WERI-Rb-1 (cell line): ENCODE data around the gene GNAZ.

Source experiments
- DNase-seq: peaks from one replicate; pipeline ENCODE4 v3.0.0-alpha.2; 2020
- H3K27ac ChIP-seq: fragments of 250-450 bp; sonication (Bioruptor Pico); 2 replicates; pipeline ENCODE4 v1.5.1; 2020; ENCODE audit warnings: mild to moderate bottlenecking, moderate library complexity
- H3K27me3 ChIP-seq: fragments of 250-450 bp; sonication (Bioruptor Pico); 2 replicates; pipeline ENCODE4 v1.5.1; 2021; ENCODE audit warnings: mild to moderate bottlenecking, low read depth, moderate library complexity; ENCODE audit not compliant: insufficient read depth, severe bottlenecking
- H3K36me3 ChIP-seq: fragments of 250-450 bp; sonication (Bioruptor Pico); 2 replicates; pipeline ENCODE4 v1.5.1; 2020; ENCODE audit warnings: mild to moderate bottlenecking, moderate library complexity
- H3K4me3 ChIP-seq: 2 replicates; pipeline ENCODE4 v1.5.1; 2011; ENCODE audit warnings: low read depth, mild to moderate bottlenecking, control low read depth, low read length
- H3K9me3 ChIP-seq: fragments of 250-450 bp; sonication (Bioruptor Pico); 2 replicates; pipeline ENCODE4 v1.5.1; 2021; ENCODE audit warnings: mild to moderate bottlenecking, moderate library complexity; ENCODE audit not compliant: severe bottlenecking
- TF ChIP-seq, protein P1 (sequence below): IDR thresholded peaks from 2 replicates; pipeline ENCODE4 v1.5.1; 2011; ENCODE audit warnings: low read depth, mild to moderate bottlenecking, control low read depth, inconsistent platforms, low read length

The GNAZ gene

DNA sequence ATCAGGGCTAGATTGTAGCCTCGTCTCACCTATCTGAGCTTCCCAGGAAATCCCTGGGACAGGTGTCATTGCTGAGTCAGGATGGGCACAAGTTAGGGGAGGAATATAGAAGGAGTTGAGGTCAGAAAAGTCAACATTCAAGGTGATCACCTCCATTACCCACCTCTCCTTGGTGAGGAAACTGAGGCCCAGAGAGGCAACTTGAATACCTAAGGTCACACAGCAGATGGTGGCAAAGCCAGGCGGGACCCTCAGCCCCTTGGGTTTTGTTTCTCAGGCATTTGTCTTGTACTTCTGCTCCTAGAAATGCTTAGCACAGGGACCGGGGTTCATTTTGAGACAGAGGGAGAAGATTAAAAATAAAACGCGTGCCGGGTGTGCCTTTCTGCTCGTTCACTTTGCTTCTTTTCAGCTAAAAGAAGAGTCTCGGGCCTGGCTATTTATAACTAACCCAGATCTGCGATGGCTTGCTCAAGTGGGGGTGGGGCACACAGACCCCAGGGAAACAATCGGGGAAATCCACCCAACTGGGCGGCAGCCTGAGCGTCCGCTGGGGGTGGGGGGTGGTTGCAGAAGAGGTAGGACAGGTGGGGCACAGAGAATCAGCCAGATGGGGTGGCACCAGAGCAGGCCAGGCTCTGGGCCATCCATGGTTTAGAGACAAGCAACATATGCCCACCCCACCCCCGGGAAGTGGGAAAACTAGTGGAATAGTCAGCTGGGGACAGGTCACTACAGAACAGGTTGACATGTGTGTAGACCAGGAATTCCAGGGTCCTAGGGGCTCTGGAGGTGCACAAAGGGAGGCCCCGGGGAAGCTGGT is 3.9 kb upstream of the GNAZ start:
- peak; percentile 5 for DNase-seq
- Histone ChIP-seq H3K27ac (no peak overlapping the region), H3K36me3 (no peaks in the 10 kb centered on the region), H3K9me3 (no peaks in the 10 kb centered on the region), H3K4me3 (no peak overlapping the region), H3K27me3 (no peaks in the 10 kb centered on the region)
- TF ChIP-seq, protein P1, sequence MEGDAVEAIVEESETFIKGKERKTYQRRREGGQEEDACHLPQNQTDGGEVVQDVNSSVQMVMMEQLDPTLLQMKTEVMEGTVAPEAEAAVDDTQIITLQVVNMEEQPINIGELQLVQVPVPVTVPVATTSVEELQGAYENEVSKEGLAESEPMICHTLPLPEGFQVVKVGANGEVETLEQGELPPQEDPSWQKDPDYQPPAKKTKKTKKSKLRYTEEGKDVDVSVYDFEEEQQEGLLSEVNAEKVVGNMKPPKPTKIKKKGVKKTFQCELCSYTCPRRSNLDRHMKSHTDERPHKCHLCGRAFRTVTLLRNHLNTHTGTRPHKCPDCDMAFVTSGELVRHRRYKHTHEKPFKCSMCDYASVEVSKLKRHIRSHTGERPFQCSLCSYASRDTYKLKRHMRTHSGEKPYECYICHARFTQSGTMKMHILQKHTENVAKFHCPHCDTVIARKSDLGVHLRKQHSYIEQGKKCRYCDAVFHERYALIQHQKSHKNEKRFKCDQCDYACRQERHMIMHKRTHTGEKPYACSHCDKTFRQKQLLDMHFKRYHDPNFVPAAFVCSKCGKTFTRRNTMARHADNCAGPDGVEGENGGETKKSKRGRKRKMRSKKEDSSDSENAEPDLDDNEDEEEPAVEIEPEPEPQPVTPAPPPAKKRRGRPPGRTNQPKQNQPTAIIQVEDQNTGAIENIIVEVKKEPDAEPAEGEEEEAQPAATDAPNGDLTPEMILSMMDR: no peak

DNA sequence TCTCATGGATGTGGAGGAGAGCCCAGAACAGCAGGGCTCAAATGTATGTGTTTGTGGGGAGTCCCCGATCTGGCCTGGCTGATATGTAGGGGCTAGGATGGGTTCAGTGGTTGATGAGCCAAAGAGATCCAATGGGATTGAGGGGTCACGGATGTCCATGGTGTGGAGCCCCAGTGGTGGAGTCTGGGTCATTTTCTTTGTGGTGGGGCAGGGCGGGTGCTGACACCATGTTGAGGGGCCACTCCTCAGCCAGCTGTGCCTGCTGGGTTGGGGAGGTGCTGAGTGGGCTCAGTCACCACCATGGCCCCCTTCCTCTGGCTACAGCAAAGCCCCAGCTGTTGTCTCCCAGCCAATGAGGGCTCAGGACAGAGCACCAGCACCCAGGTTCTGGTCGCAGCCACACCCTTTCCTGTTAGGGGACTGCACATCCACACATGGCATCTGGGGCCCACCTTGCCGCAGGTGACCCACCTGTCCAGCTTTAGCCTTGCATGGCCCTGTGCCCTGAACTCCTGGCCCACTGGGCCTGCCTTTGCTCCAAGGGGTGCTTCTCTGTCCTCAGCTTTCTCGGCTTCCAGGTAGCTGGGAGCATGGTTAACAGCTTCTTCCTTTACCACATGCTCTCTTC is 3.2 kb upstream of the GNAZ start:
- H3K4me3 ChIP-seq: no peak overlapping the region
- H3K27me3 ChIP-seq: no peaks in the 10 kb centered on the region
- H3K9me3 ChIP-seq: no peaks in the 10 kb centered on the region
- peak; percentile 4 for DNase-seq
- H3K36me3 ChIP-seq: peaks cover 3% of the 10 kb centered on the region; the same call in 1 of the 2 replicates
- H3K27ac ChIP-seq: no peak overlapping the region
- TF ChIP-seq, protein P1: no peak

DNA sequence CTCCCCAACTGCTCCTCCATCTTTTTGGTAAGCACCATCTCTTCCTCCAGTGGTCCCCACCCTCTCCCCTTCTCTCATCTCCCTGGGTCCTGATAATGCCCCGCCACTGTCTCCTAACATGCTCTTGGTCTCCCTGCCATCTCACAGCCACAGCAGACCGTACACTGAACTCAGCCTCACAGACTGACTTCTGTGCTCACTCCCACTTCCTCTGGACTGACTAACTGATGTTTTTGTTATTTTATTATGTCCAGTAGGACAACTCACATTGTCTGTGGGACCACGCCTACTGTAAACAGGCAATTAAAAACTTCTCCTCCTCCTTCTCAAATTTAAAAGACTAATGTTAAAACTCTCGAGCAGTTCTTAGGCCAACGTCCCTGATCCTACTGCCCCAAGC is 2.6 kb upstream of the GNAZ start:
- no peaks in the 10 kb centered on the region for H3K27me3 ChIP-seq
- H3K9me3 ChIP-seq: no peaks in the 10 kb centered on the region
- DNase-seq: no peak
- TF ChIP-seq, protein P1: no peak
- H3K36me3 ChIP-seq: peaks cover 7% of the 10 kb centered on the region
- no peak overlapping the region for H3K27ac ChIP-seq
- no peak overlapping the region for H3K4me3 ChIP-seq

DNA sequence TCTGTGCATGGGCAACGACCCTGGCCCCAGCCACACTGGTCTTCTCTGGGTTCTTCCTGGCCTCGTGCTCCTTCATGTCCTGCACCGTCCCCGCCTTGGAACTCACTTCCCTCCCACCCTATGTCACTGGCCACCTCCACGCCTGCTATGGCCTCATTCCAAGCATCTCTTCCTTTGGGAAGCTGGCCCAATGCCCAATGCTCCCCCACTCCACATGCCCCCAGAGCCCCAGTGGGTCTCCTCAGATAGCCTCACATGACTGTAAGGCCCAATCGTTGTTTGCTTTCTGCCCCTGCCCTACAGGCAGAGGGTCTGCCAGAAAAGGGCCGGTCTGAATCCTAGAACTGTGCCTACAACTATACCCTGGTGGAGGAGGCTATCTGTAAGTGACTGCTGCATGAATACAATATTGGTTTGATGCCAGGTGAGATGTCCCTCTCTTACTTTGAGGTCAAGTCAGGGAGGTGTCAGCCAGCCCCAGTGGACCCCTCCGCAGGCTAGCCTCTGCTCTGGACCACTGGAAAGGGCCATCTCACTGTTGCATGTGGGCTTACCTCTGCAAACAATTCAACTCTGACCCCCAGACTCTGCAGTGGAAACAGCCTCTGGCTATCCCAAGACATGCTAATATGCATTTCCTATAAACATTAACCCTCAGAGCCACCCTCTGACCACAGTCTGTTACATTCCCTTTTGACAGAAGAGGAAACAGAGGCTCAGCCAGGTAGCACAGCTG is 2.1 kb upstream of the GNAZ start:
- Histone ChIP-seq H3K27me3 (no peaks in the 10 kb centered on the region), H3K36me3 (peaks cover 13% of the 10 kb centered on the region), H3K4me3 (no peak overlapping the region), H3K27ac (no peak overlapping the region), H3K9me3 (no peaks in the 10 kb centered on the region)
- TF ChIP-seq, protein P1: no peak
- DNase-seq: peak; percentile 3

GRCh38 chr22:23068832-23069385 is 1.4 kb upstream of the GNAZ start:
- no peak overlapping the region for H3K4me3 ChIP-seq

More at GRCh38 chr22:23068832-23069385, 1.4 kb upstream of the GNAZ start:
- TF ChIP-seq, protein P1: no peak
- peaks cover 18% of the 10 kb centered on the region for H3K36me3 ChIP-seq
- no peak overlapping the region for H3K27ac ChIP-seq
- no peak for DNase-seq
- H3K9me3 ChIP-seq: no peaks in the 10 kb centered on the region
- H3K27me3 ChIP-seq: no peaks in the 10 kb centered on the region
